Sigmoid colon (tissue), 4 donors: ENCODE results near the gene TFB2M.

ENCODE experiments used
- CTCF ChIP-seq, 4 experiments: fragments of 450-650 bp in 3 of 4; fragments of 200-600 bp in 1 of 4; IDR thresholded peaks; one replicate each; pipeline ENCODE4 v1.5.1; 2016 to 2019; ENCODE audit warnings: antibody characterized with exemption in 4 of 4, mild to moderate bottlenecking in 3 of 4, moderate library complexity in 2 of 4
- EP300 ChIP-seq, 4 donors: sonication (generic); formaldehyde crosslinking; IDR thresholded peaks; one replicate each; pipeline ENCODE4 v1.6.1; 2017; ENCODE audit warnings: antibody characterized with exemption in 4 of 4
- POLR2A ChIP-seq, 2 donors: fragments of 450-650 bp; IDR thresholded peaks; one replicate each; pipeline ENCODE4 v1.6.1; 2016; ENCODE audit warnings: antibody characterized with exemption in 2 of 2, mild to moderate bottlenecking in 2 of 2, moderate library complexity in 2 of 2
- POLR2AphosphoS5 ChIP-seq, 4 donors: sonication (generic); formaldehyde crosslinking; IDR thresholded peaks; one replicate each; pipeline ENCODE4 v1.6.1; 2017; ENCODE audit warnings: antibody characterized with exemption in 4 of 4

GRCh38 chr1:246602194-246602593 is 36.1 kb upstream of the TFB2M start:
- no peak for TF ChIP-seq CTCF (IDR thresholded peaks at IDR 0.05)
- TF ChIP-seq POLR2A (IDR thresholded peaks at IDR 0.05): no peak
- TF ChIP-seq POLR2AphosphoS5 (IDR thresholded peaks at IDR 0.05): no peak
- TF ChIP-seq EP300 (IDR thresholded peaks at IDR 0.05): no peak
